ENCODE results near the gene BCL11A.

- TF ChIP-seq CTCF (IDR thresholded peaks at IDR 0.05) (no peak), POLR2A (IDR thresholded peaks at IDR 0.05) (no peak)
These were observed 68.4 kb downstream of the BCL11A start for GRCh38 chr2:60485055-60485454.
